SK-N-SH treated with all-trans-retinoic acid at 6 μM for 48 hours (cell line): ENCODE measurements around the gene GSTT2B.
A peak's percentile ranks its signal among the peaks of the same experiment; 100 is the strongest.
"Not testable (repeated sequence)": the region's sequence is repeated elsewhere in the genome, so short reads cannot be mapped to it uniquely, and the experiment has no call there.

Source experiments
- ATAC-seq: fragments of 200-7000 bp; cut with Tn5 transposase; 3 replicates; pipeline ENCODE4 v1.9.1; 2020; ENCODE audit warnings: mild to moderate bottlenecking, moderate library complexity
- ARNTL ChIP-seq: fragments of 450-650 bp; formaldehyde crosslinking; IDR thresholded peaks from 2 replicates; pipeline ENCODE4 v1.5.0; 2020; ENCODE audit warnings: low read depth, mild to moderate bottlenecking, moderate library complexity, borderline replicate concordance
- BACH2 ChIP-seq: fragments of 250-450 bp; sonication (Bioruptor Pico); IDR thresholded peaks from 2 replicates; pipeline ENCODE4 v1.9.0; 2021; ENCODE audit warnings: mild to moderate bottlenecking, borderline replicate concordance
- CREB5 ChIP-seq: fragments of 250-450 bp; sonication (Bioruptor Pico); IDR thresholded peaks from 2 replicates; pipeline ENCODE4 v1.5.1; 2020; ENCODE audit warnings: low read depth, mild to moderate bottlenecking, moderate library complexity
- CSDC2 ChIP-seq: fragments of 250-450 bp; sonication (Bioruptor Pico); IDR thresholded peaks from 2 replicates; pipeline ENCODE4 v1.5.0; 2020; ENCODE audit warnings: mild to moderate bottlenecking, moderate library complexity
- CSRNP3 ChIP-seq: fragments of 250-450 bp; sonication (Bioruptor Pico); IDR thresholded peaks from 2 replicates; pipeline ENCODE4 v1.5.1; 2021; ENCODE audit warnings: mild to moderate bottlenecking, moderate library complexity
- ESRRG ChIP-seq: fragments of 250-450 bp; sonication (Bioruptor Pico); IDR thresholded peaks from 2 replicates; pipeline ENCODE4 v1.6.1; 2021; ENCODE audit warnings: mild to moderate bottlenecking
- GLIS3 ChIP-seq: fragments of 250-450 bp; sonication (Bioruptor Pico); IDR thresholded peaks from 2 replicates; pipeline ENCODE4 v1.5.0; 2020; ENCODE audit warnings: mild to moderate bottlenecking, moderate library complexity
- ISL1 ChIP-seq: fragments of 250-450 bp; sonication (Bioruptor Pico); IDR thresholded peaks from 2 replicates; pipeline ENCODE4 v2.1.2; 2022; ENCODE audit warnings: mild to moderate bottlenecking, moderate library complexity
- OSR1 ChIP-seq: fragments of 250-450 bp; sonication (Bioruptor Pico); IDR thresholded peaks from 2 replicates; pipeline ENCODE4 v1.8.0; 2022; ENCODE audit warnings: moderate library complexity, mild to moderate bottlenecking, inconsistent platforms
- POU6F1 ChIP-seq: fragments of 250-450 bp; sonication (Bioruptor Pico); IDR thresholded peaks from 2 replicates; pipeline ENCODE4 v1.8.0; 2021; ENCODE audit warnings: low read depth, mild to moderate bottlenecking, moderate library complexity, borderline replicate concordance
- PPARA ChIP-seq: fragments of 250-450 bp; sonication (Bioruptor Pico); IDR thresholded peaks from 2 replicates; pipeline ENCODE4 v1.5.0; 2020; ENCODE audit warnings: mild to moderate bottlenecking, borderline replicate concordance
- RARB ChIP-seq: fragments of 250-450 bp; sonication (Bioruptor Pico); IDR thresholded peaks from 2 replicates; pipeline ENCODE4 v1.8.0; 2021; ENCODE audit warnings: mild to moderate bottlenecking, moderate library complexity
- SNAI2 ChIP-seq: fragments of 250-450 bp; sonication (Bioruptor Pico); IDR thresholded peaks from 2 replicates; pipeline ENCODE4 v1.5.0; 2020; ENCODE audit warnings: mild to moderate bottlenecking, moderate library complexity
- TOX ChIP-seq: fragments of 250-450 bp; sonication (Bioruptor Pico); IDR thresholded peaks from 2 replicates; pipeline ENCODE4 v1.8.0; 2021; ENCODE audit warnings: mild to moderate bottlenecking, moderate library complexity, borderline replicate concordance
- TSHZ2 ChIP-seq: fragments of 250-450 bp; sonication (Bioruptor Pico); IDR thresholded peaks from 2 replicates; pipeline ENCODE4 v1.5.0; 2020; ENCODE audit warnings: mild to moderate bottlenecking, moderate library complexity
- ZFP3 ChIP-seq: fragments of 250-450 bp; sonication (Bioruptor Pico); IDR thresholded peaks from 2 replicates; pipeline ENCODE4 v1.5.0; 2020; ENCODE audit warnings: mild to moderate bottlenecking, moderate library complexity
- ZFP30 ChIP-seq: fragments of 450-650 bp; formaldehyde crosslinking; IDR thresholded peaks from 2 replicates; pipeline ENCODE4 v1.5.0; 2022; ENCODE audit warnings: mild to moderate bottlenecking, moderate library complexity
- ZNF565 ChIP-seq: fragments of 450-650 bp; formaldehyde crosslinking; conservative IDR thresholded peaks from 2 replicates; pipeline ENCODE4 v1.5.0; 2020; ENCODE audit warnings: low read depth, mild to moderate bottlenecking, moderate library complexity
- ZNF70 ChIP-seq: fragments of 450-650 bp; formaldehyde crosslinking; IDR thresholded peaks from 2 replicates; pipeline ENCODE4 v1.5.0; 2020; ENCODE audit warnings: mild to moderate bottlenecking, moderate library complexity
- ZNF8 ChIP-seq: fragments of 450-650 bp; formaldehyde crosslinking; IDR thresholded peaks from 2 replicates; pipeline ENCODE4 v1.5.0; 2020; ENCODE audit warnings: mild to moderate bottlenecking, moderate library complexity

The GSTT2B gene

GRCh38 chr22:24002272-24002671 is 41.3 kb upstream of the GSTT2B start:
- TF ChIP-seq RARB (CRISPR knock-in tag) (no peak), ZFP30 (CRISPR knock-in tag) (no peak), POU6F1 (CRISPR knock-in tag) (no peak), CSRNP3 (CRISPR knock-in tag) (no peak), TSHZ2 (CRISPR knock-in tag) (no peak), BACH2 (CRISPR knock-in tag) (no peak), ZNF8 (no peak), ESRRG (CRISPR knock-in tag) (no peak), ISL1 (no peak), CSDC2 (CRISPR knock-in tag) (no peak), OSR1 (CRISPR knock-in tag) (no peak), ARNTL (CRISPR knock-in tag) (no peak), ZFP3 (CRISPR knock-in tag) (no peak), TOX (CRISPR knock-in tag) (no peak)
- ATAC-seq = no peak

GRCh38 chr22:24001314-24001713 is 40.3 kb upstream of the GSTT2B start:
- TF ChIP-seq CREB5 (CRISPR knock-in tag) = no peak
- peak; percentile 92 for TF ChIP-seq ZFP3 (CRISPR knock-in tag)
- TF ChIP-seq ZFP30 (CRISPR knock-in tag) = no peak
- TF ChIP-seq ZNF70 (CRISPR knock-in tag) = no peak
- TF ChIP-seq GLIS3 = no peak
- TF ChIP-seq CSDC2 (CRISPR knock-in tag) = no peak
- ATAC-seq = no peak

GRCh38 chr22:23999779-24000178 is 38.8 kb upstream of the GSTT2B start:
- not testable (repeated sequence) for ATAC-seq

- no peak for ATAC-seq
- no peak for TF ChIP-seq ZNF8
- TF ChIP-seq POU6F1 (CRISPR knock-in tag) = no peak
- TF ChIP-seq SNAI2 = no peak
- no peak for TF ChIP-seq ZNF565 (CRISPR knock-in tag)
- no peak for TF ChIP-seq ZFP30 (CRISPR knock-in tag)
- no peak for TF ChIP-seq PPARA (CRISPR knock-in tag)
Observed at GRCh38 chr22:23997092-23997491, 36.1 kb upstream of the GSTT2B start.

- ATAC-seq = not testable (repeated sequence)
Observed at GRCh38 chr22:23993581-23994177, 32.7 kb upstream of the GSTT2B start.

- ATAC-seq = not testable (repeated sequence)
Observed at GRCh38 chr22:23993080-23993479, 32.1 kb upstream of the GSTT2B start.

GRCh38 chr22:23989583-23990244 is 28.7 kb upstream of the GSTT2B start:
- not testable (repeated sequence) for ATAC-seq

- not testable (repeated sequence) for ATAC-seq
Observed at GRCh38 chr22:23986538-23987178, 25.7 kb upstream of the GSTT2B start.

GRCh38 chr22:23986089-23986488 is 25.1 kb upstream of the GSTT2B start:
- not testable (repeated sequence) for ATAC-seq
